COR-L47 (cell line): Measurements from ENCODE around the gene ANKMY1.
"Not testable (repeated sequence)": the region's sequence is repeated elsewhere in the genome, so short reads cannot be mapped to it uniquely, and the experiment has no call there.

Experiments used
- DNase-seq: peaks from one replicate; lab custom pipeline; 2025; lab: John Stamatoyannopoulos, UW

ANKMY1 gene

DNA sequence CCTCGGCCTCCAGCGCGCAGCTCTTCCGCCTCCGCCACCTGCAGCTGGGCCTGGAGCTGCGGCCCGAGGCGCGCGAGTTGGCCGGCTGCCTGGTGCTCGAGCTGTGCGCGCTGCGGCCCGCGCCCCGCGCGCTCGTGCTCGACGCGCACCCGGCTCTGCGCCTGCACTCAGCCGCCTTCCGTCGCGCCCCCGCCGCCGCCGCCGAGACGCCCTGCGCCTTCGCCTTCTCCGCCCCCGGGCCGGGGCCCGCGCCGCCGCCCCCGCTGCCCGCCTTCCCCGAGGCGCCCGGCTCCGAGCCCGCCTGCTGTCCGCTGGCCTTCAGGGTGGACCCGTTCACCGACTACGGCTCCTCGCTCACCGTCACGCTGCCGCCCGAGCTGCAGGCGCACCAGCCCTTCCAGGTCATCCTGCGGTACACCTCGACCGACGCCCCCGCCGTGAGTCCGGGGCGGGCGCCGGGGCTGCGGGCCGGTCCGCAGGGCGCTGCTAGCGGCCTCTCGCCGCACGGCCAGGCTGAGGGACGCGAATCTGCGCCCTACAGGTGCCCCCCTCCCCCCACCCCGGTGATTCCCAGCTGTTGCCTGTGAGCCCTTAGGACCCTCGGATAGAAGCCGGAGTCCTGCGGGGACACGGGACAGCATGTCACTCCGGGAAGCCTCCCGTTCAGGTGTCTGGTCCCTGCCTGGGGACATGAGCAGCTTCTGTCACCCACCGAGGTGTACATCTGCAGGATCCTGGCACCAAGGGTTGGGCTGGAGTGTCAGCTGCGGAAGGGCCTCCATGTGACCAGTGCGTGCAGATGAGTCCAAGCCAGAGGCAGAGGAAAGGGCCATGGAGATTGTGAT is 11.1 kb upstream of the ANKMY1 start:
- peak; percentile 18 for DNase-seq

GRCh38 chr2:240567872-240568677 is 10.3 kb upstream of the ANKMY1 start, which contains the start of gene RNPEPL1:
TSS of gene RNPEPL1 (plus strand) at chr2:240568484. CDS start at chr2:240568587, 103 bp downstream.
- DNase-seq = peak; percentile 31

DNA sequence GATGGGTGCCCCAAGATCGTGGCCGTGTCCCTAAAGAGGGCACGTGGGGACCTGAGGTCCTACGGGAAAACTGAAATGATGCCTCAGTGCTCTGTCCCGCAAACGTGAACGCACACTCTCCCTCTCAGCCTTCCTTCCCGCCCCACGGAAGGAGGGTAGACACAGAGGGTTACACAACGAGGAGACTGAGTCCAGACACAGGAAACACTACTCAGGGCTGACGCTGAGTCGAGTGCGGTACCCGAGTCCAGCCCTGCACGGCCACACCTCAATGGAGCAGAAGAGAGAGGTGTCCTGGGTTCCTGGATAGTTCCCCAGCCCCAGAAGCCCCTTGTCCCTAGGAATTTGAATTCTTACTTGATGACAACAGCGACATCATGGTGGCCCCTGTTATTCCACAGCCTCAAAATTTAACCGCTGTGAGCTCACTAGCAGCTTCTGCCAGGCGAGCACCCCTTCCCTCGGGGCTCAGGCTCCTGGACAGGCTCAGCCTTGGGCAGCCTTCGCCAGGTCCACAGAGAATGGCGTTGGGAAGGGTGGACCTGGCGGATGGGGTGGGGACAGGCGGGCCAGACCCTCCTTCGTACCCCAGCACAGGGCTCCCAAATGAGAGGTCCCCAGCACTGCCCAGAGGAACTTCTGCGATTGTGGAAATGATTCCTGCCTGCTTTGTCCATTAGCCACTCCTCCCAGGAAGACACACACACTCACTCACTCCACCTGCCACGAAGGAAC is 9.5 kb upstream of the ANKMY1 start:
- no peak for DNase-seq

DNA sequence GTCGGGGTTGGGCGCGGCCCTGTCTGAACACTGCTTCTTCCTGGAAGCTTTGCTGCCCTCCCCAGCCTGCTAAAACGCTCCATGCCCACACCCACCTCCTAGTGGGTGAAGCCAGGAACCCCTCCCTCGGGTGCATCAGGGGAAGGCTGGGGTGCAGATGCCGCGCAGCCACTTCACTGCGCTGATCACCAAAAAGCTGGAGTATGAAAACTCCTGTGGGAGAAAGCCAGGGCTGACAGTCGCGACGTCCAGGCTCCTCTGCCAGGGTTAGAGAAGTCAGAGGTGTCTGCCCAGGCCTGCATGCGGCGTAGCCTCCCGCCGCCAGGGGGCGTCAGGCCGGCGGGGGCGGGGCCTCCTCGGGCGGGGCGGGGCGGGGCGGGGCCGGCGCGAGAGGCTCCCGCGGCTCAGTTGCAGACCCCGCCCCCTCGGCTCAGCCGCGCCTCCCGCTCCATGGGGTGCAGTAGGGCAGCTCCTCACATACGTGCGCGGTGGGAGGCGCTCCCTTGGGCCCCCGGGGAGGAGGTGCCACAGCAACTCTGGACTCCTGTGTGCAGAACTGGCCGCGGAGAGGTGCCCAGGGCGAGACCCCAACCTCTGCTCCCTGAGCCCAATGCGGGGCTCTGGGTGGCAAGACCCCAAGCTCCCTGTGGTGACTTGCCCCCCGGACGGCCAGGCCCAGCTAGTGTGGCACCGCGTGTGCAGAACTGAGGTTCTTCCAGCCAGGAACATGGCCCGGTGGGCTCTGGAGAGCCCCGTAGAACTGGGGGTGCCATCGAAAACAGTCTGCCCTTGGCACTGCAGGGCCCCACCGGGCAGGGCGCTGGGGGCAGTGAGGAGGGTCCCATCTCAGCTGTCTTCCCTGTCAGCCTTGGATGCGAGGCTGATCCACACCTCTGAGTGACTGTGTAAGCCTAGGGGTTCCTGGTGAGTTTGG is 8.7 kb upstream of the ANKMY1 start:
- DNase-seq = peak; percentile 70

DNA sequence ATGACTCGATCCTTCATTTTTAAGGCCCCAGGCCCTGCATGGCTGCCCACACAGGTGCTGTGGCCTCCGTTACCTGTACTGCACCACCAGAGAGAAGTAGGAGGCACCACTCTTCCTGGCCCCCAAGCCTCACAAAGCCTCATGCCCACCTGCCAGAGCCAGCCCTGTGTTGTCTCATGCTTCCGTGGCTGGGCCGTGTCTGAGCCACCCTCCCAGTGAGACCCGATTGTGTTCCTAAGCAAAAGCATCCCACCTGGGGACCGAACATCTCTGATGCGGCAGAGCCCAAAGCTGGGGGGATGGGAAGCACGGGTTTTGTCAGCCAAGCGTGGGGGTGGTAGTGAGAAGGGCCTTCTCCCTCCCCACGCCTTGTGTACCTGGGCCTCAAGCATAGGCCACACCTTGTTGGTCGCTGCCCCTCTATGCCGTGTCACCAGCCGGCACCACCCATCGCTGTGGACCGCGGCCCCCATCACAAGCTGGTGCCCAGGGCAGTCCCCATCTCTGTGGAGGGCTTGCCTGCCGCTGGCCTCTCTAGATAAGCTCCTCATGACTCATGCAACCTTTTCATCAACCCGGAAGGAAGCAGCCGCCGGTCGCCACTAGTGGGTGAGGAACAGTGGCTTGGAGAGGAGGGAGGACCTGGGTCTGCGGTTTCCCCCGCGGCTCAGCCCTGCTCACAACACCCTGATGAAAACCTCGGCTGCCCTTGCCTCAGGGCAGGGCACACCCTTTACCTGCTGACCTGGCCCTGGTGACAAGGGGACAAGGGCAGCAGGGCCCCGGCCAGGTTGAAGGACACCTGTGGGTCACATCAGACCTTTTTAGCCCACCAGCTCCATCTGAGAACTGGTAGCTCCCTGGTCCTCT is 7.8 kb upstream of the ANKMY1 start:
- no peak for DNase-seq

GRCh38 chr2:240564561-240565332 is 7.0 kb upstream of the ANKMY1 start:
- DNase-seq = no peak

- no peak for DNase-seq
Measured at GRCh38 chr2:240563951-240564560, 6.3 kb upstream of the ANKMY1 start.

- DNase-seq = not testable (repeated sequence)
Measured at GRCh38 chr2:240563231-240563630, 5.4 kb upstream of the ANKMY1 start.

DNA sequence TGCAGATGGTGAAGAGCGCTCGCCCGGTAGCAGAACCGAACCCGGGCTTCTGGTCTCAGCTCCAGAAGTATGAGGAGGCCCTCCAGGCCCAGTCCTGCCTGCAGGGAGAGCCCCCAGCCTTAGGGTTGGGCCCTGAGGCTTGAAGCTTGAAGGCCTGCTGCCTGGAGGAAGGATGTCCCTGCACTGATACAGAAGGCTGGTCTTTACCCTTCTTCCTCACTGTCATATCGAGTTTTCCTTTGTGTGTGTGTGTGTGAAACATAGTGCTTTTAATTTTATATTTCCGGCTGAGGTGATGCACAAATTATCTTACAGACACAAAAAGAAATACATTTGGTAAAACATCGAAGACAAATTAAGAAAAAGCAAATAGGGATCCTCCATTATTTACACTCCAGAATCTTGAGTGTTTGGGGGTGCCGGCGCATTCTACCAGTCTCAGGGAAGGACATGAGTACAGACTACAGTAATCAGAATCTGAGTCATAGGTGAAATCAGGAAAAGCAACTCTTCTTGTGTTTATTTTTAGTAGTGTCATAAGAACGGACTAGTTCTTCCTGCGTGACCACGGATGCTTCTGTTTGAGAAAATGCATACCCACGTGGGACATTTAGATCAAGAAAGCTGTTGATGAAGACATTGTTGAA is 3.7 kb upstream of the ANKMY1 start:
- DNase-seq = no peak

- DNase-seq = peak; percentile 88
Measured at GRCh38 chr2:240560480-240561324, 2.9 kb upstream of the ANKMY1 start.

- peak; percentile 58 for DNase-seq
Measured at GRCh38 chr2:240560084-240560479, 2.3 kb upstream of the ANKMY1 start, which contains the start of gene DUSP28. TSS of gene DUSP28 (plus strand) at chr2:240560357. CDS start at chr2:240560685, 328 bp downstream.

GRCh38 chr2:240559286-240559685 is 1.5 kb upstream of the ANKMY1 start:
- no peak for DNase-seq

DNA sequence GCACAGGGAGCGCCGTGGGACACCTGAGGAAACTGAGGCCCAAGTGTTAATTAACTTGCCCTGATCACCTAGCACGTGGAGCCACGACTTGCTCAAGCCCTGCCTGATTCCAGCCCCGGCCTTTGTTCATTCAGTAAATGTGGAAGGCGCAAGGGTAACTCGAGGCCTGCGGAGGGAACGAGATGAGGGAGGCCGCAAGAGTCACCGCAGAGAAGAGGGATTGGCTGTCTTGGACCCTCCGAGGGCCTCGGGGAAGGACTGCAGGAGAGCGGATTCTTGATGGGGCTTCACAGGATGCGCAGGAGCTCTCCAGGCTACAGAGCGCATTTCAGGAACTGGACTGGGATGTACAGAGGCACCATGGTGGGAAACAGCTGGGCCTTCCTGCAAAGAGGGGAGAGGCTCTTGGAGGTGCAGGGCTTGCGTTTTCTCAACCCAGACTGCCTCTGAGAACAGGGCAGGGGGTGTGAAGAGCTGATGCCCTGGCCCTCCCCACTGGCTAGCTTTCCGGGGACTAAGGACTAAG is 511 bp upstream of the ANKMY1 start:
- no peak for DNase-seq

- no peak for DNase-seq
Measured at GRCh38 chr2:240557101-240557751, 562 bp downstream of the ANKMY1 start.

- DNase-seq = no peak
Measured at GRCh38 chr2:240556553-240557100, 1.2 kb downstream of the ANKMY1 start.

GRCh38 chr2:240555541-240556250 is 2.1 kb downstream of the ANKMY1 start:
- no peak for DNase-seq
